CD4-positive, alpha-beta T cell (primary cell): ENCODE data around the gene PPP1R27. TPM values are rescaled to one million over a fixed set of nuclear protein-coding genes. Genes with fewer than 3 reads are reported as not detected.

Source experiments
- ATAC-seq: fragments of 200-7000 bp; cut with Tn5 transposase; one replicate; pipeline ENCODE4 v1.10.0; 2022; ENCODE audit warnings: mild to moderate bottlenecking; ENCODE audit not compliant: poor library complexity
- CTCF ChIA-PET: fragments of 350-600 bp; sonication (Branson Sonifier 250); formaldehyde crosslinking; loops from one replicate; lab custom pipeline; 2021; ENCODE audit warnings: antibody characterized with exemption, inconsistent platforms; lab: Charles Lee
- POLR2A ChIA-PET: fragments of 350-600 bp; sonication (Branson Sonifier 250); formaldehyde crosslinking; loops from one replicate; lab custom pipeline; 2021; ENCODE audit warnings: antibody characterized with exemption, inconsistent platforms; lab: Charles Lee
- DNase-seq, 14 experiments: peaks; one replicate each; pipeline ENCODE4 v3.0.0-alpha.2; 2013 to 2020; ENCODE audit warnings: mixed read lengths in 2 of 14
- H3K27ac ChIP-seq, 2 donors: one replicate each; pipeline versions ENCODE4 v1.5.1 to v1.7.0; 2013; ENCODE audit warnings: low read length in 2 of 2, low read depth in 1 of 2, mild to moderate bottlenecking in 1 of 2
- H3K27me3 ChIP-seq, 2 experiments: 1 replicate in 1 of 2; 2 replicates in 1 of 2; pipeline versions ENCODE4 v1.6.1 to v1.7.0; 2013; ENCODE audit warnings: low read length in 2 of 2, control low read depth in 1 of 2, mild to moderate bottlenecking in 1 of 2, moderate library complexity in 1 of 2; ENCODE audit not compliant: insufficient read depth in 2 of 2, control insufficient read depth in 1 of 2
- H3K36me3 ChIP-seq: one replicate; pipeline ENCODE4 v1.6.1; 2013; ENCODE audit warnings: low read length, control low read depth; ENCODE audit not compliant: insufficient read depth
- H3K4me1 ChIP-seq: one replicate; pipeline ENCODE4 v1.6.1; 2013; ENCODE audit warnings: low read length, control low read depth; ENCODE audit not compliant: insufficient read depth
- H3K4me3 ChIP-seq: one replicate; pipeline ENCODE4 v1.5.1; 2013; ENCODE audit warnings: mild to moderate bottlenecking, low read length, moderate library complexity
- H3K9me3 ChIP-seq, 2 experiments: 1 replicate in 1 of 2; 2 replicates in 1 of 2; pipeline versions ENCODE4 v1.6.1 to v1.7.0; 2013; ENCODE audit warnings: low read length in 2 of 2, mild to moderate bottlenecking in 2 of 2, control low read depth in 1 of 2, moderate library complexity in 1 of 2; ENCODE audit not compliant: control insufficient read depth in 1 of 2, insufficient read depth in 1 of 2
- H3K27ac Mint-ChIP-seq: one replicate; pipeline ENCODE4 v1.8.0; 2020; ENCODE audit warnings: mixed read lengths
- H3K27me3 Mint-ChIP-seq: one replicate; pipeline ENCODE4 v1.8.0; 2021; ENCODE audit warnings: mixed read lengths
- H3K36me3 Mint-ChIP-seq: one replicate; pipeline ENCODE4 v1.8.0; 2021; ENCODE audit warnings: low read depth, mixed read lengths
- H3K4me1 Mint-ChIP-seq: one replicate; pipeline ENCODE4 v1.8.0; 2021; ENCODE audit warnings: low read depth, mixed read lengths
- H3K4me3 Mint-ChIP-seq: one replicate; pipeline ENCODE4 v1.8.0; 2020; ENCODE audit warnings: mild to moderate bottlenecking, mixed read lengths
- H3K9me3 Mint-ChIP-seq: one replicate; pipeline ENCODE4 v1.8.0; 2020; ENCODE audit warnings: mixed read lengths
- intact Hi-C, 2 experiments: fragments of 100-400 bp; cut with DNase I in 1 of 2; cut with micrococcal nuclease in 1 of 2; formaldehyde crosslinking; loops; one replicate each; pipeline versions ENCODE4 v1.15.1 to v1.9.0; 2023 to 2025; cut with DNase I, micrococcal nuclease
- total RNA-seq, 174 experiments: library from RNA in 2 of 174; stranded (reverse) in 2 of 174; gene quantifications; one replicate each; pipeline ENCODE4 v1.2.3 and lab custom pipeline; 2021 to 2026
- TF ChIP-seq, protein P1 (sequence below): fragments of 200-600 bp; IDR thresholded peaks from one replicate; pipeline ENCODE4 v1.8.0; 2022; ENCODE audit warnings: antibody characterized with exemption, mild to moderate bottlenecking

Gene PPP1R27
- total RNA-seq, 2 experiments from 2014 or later = not detected

DNA sequence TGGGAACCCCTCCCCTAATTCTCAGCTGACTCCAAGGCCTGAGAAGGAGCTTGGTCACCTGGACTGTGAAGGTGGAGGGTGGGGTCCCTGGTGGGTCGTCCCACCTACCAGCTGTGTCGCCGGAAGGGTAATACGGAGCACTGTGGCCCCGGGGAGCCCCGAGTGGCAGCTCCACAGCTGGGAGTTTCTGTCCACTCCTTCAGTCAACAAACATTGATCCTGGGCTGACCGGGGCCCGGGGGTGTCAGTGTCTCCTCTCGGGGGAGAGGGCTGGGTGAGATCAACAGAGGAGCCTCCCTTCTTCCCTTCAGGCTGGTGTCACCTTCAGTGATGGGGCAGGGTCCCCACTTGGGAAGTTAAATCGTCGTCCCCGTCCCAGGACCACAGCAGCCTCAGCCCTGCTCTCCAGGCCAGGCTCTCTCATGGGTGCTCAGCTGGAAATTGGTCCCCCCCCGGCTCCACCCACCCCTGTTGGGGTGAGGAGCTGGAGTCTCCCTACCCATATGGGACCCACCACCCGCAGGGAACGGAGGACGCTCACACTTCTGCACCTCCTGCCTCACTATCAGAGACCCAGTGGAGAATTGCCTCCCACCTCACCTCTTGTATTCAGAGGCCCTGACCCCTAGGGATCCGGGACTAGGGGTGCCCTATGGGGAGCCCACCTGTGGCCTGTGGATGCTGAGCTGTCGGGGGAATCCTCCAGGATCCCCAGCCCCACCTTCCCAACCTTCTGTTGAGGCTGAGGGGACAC, 29.0 kb downstream of the PPP1R27 start:
- Histone ChIP-seq H3K27ac (no peak overlapping the region), H3K4me1 (peaks cover 11% of the 10 kb centered on the region), H3K27me3 (peaks cover 32 to 62% of the 10 kb centered on the region in 2 experiments), H3K36me3 (no peaks in the 10 kb centered on the region), H3K4me3 (no peak overlapping the region), H3K9me3 (peaks cover 0 to 11% of the 10 kb centered on the region in 2 experiments)
- CTCF ChIA-PET = no interaction called here
- TF ChIP-seq, protein P1, sequence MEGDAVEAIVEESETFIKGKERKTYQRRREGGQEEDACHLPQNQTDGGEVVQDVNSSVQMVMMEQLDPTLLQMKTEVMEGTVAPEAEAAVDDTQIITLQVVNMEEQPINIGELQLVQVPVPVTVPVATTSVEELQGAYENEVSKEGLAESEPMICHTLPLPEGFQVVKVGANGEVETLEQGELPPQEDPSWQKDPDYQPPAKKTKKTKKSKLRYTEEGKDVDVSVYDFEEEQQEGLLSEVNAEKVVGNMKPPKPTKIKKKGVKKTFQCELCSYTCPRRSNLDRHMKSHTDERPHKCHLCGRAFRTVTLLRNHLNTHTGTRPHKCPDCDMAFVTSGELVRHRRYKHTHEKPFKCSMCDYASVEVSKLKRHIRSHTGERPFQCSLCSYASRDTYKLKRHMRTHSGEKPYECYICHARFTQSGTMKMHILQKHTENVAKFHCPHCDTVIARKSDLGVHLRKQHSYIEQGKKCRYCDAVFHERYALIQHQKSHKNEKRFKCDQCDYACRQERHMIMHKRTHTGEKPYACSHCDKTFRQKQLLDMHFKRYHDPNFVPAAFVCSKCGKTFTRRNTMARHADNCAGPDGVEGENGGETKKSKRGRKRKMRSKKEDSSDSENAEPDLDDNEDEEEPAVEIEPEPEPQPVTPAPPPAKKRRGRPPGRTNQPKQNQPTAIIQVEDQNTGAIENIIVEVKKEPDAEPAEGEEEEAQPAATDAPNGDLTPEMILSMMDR = no peak
- intact Hi-C loops = no loop called here
- no peaks in the 10 kb centered on the region for H3K9me3 Mint-ChIP-seq
- no peaks in the 10 kb centered on the region for H3K36me3 Mint-ChIP-seq
- no peak for ATAC-seq
- peaks cover 52% of the 10 kb centered on the region for H3K27me3 Mint-ChIP-seq
- no peaks in the 10 kb centered on the region for H3K4me1 Mint-ChIP-seq
- H3K27ac Mint-ChIP-seq = no peak overlapping the region
- no peak overlapping the region for H3K4me3 Mint-ChIP-seq
- POLR2A ChIA-PET = no interaction called here
- DNase-seq = no peak

GRCh38 chr17:81804559-81805399, 30.1 kb downstream of the PPP1R27 start:
- H3K4me1 Mint-ChIP-seq = no peaks in the 10 kb centered on the region
- DNase-seq = no peak
- Histone ChIP-seq H3K36me3 (no peaks in the 10 kb centered on the region), H3K27ac (no peak overlapping the region), H3K27me3 (peaks cover 30 to 59% of the 10 kb centered on the region in 2 experiments), H3K4me1 (peaks cover 11% of the 10 kb centered on the region), H3K9me3 (peaks cover 0 to 11% of the 10 kb centered on the region in 2 experiments), H3K4me3 (no peak overlapping the region)
- no peak overlapping the region for H3K4me3 Mint-ChIP-seq
- H3K27me3 Mint-ChIP-seq = peaks cover 57% of the 10 kb centered on the region
- CTCF ChIA-PET = no interaction called here
- H3K36me3 Mint-ChIP-seq = no peaks in the 10 kb centered on the region
- H3K27ac Mint-ChIP-seq = no peak overlapping the region
- intact Hi-C loops = no loop called here
- H3K9me3 Mint-ChIP-seq = no peaks in the 10 kb centered on the region
- TF ChIP-seq, protein P1 = no peak
- no peak for ATAC-seq
- POLR2A ChIA-PET = no interaction called here

DNA sequence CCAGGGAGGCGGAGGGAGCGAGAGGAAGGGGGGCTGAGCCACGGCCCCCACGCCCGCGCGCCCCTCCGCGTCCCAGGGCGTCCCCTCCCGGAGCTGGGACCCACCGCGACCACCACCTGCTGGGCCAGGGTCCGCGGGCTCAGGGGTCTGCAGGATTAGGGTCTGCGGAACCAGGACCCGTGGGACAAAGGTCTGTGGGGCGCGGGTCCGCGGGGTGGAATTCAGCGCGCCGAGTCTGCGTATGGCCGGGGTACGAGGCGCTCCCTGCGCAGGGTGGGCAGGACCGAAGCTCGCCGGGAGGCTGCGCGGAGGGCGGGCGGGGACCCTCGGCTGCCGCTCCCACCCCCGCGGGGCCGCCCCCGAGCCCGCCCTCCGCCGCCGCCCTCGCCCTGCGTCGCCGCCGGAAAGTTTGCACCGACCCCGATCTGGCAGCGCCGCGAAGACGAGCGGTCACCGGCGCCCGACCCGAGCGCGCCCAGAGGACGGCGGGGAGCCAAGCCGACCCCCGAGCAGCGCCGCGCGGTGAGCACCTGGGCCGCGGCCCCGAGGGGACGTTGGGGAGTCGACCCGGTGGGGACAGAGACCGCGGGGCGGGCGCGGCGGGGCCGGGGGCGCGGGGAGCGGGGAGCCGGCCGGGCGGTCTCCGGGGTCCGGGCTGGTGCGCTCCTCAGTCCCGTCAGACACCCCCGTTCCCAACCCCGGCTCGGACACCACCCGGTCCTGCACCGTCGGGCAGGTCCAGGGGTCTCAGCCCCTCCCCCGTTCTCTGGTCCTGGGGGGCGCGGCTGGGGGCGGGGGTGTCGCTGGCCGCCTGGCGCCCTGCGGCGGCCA, 30.9 kb downstream of the PPP1R27 start, which contains the start of gene GCGR:
Gene GCGR (plus strand): TSS at position 423 of the 831 bp plus-strand sequence. CDS start 4,869 bp downstream, outside the sequence.
- peaks cover 54% of the 10 kb centered on the region for H3K27me3 Mint-ChIP-seq
- ATAC-seq = no peak

More for the DNA sequence above, 30.9 kb downstream of the PPP1R27 start, which contains the start of gene GCGR:
- Mint-ChIP-seq H3K9me3 (no peaks in the 10 kb centered on the region), H3K4me3 (no peak within 1 kb of the TSS), H3K27ac (no peak within 1 kb of the TSS), H3K4me1 (no peaks in the 10 kb centered on the region), H3K36me3 (no peaks in the 10 kb centered on the region)
- DNase-seq = no peak
- no peaks in the 10 kb centered on the region for H3K36me3 ChIP-seq
- H3K4me1 ChIP-seq = peaks cover 11% of the 10 kb centered on the region
- TF ChIP-seq, protein P1 = no peak
- CTCF ChIA-PET = no interaction called here
- POLR2A ChIA-PET = no interaction called here
- intact Hi-C loops = no loop called here
- H3K9me3 ChIP-seq = peaks cover 0 to 11% of the 10 kb centered on the region in 2 experiments
- no peak within 1 kb of the TSS for H3K4me3 ChIP-seq
- no peak within 1 kb of the TSS for H3K27ac ChIP-seq
- H3K27me3 ChIP-seq = peaks cover 30 to 52% of the 10 kb centered on the region in 2 experiments
